Effector memory CD4-positive, alpha-beta T cell (primary cell): ENCODE data around the gene MBNL2.

Source experiments
- DNase-seq, 3 donors: peaks; one replicate each; pipeline ENCODE4 v3.0.0-alpha.2; 2020
- H3K27ac ChIP-seq: 2 replicates; pipeline ENCODE4 v1.7.0; 2013; ENCODE audit warnings: mild to moderate bottlenecking, low read length, moderate library complexity; ENCODE audit not compliant: insufficient read depth, poor library complexity, severe bottlenecking
- H3K27me3 ChIP-seq: replicated peaks from 2 replicates; pipeline ENCODE4 v1.7.0; 2013; ENCODE audit warnings: mild to moderate bottlenecking, low read length; ENCODE audit not compliant: insufficient read depth, control insufficient read depth, poor library complexity, severe bottlenecking
- H3K36me3 ChIP-seq: 2 replicates; pipeline ENCODE4 v1.7.0; 2013; ENCODE audit warnings: mild to moderate bottlenecking, low read length, moderate library complexity; ENCODE audit not compliant: control insufficient read depth, insufficient read depth
- H3K4me1 ChIP-seq: 2 replicates; pipeline ENCODE4 v1.7.0; 2013; ENCODE audit warnings: low read length, mild to moderate bottlenecking; ENCODE audit not compliant: control insufficient read depth, insufficient read depth, poor library complexity, severe bottlenecking
- H3K4me3 ChIP-seq: 2 replicates; pipeline ENCODE4 v1.7.0; 2013; ENCODE audit warnings: low read length, low read depth, mild to moderate bottlenecking; ENCODE audit not compliant: insufficient read depth, poor library complexity, severe bottlenecking
- H3K9me3 ChIP-seq: 2 replicates; pipeline ENCODE4 v1.7.0; 2013; ENCODE audit warnings: mild to moderate bottlenecking, low read length, moderate library complexity; ENCODE audit not compliant: control insufficient read depth

The MBNL2 gene

GRCh38 chr13:97239943-97240787 is 18.0 kb downstream of the MBNL2 start:
- Histone ChIP-seq H3K9me3 (no peaks in the 10 kb centered on the region), H3K4me1 (no peaks in the 10 kb centered on the region), H3K27me3 (no peaks in the 10 kb centered on the region), H3K27ac (no peak overlapping the region), H3K4me3 (no peak overlapping the region), H3K36me3 (no peaks in the 10 kb centered on the region)
- no peak for DNase-seq

DNA sequence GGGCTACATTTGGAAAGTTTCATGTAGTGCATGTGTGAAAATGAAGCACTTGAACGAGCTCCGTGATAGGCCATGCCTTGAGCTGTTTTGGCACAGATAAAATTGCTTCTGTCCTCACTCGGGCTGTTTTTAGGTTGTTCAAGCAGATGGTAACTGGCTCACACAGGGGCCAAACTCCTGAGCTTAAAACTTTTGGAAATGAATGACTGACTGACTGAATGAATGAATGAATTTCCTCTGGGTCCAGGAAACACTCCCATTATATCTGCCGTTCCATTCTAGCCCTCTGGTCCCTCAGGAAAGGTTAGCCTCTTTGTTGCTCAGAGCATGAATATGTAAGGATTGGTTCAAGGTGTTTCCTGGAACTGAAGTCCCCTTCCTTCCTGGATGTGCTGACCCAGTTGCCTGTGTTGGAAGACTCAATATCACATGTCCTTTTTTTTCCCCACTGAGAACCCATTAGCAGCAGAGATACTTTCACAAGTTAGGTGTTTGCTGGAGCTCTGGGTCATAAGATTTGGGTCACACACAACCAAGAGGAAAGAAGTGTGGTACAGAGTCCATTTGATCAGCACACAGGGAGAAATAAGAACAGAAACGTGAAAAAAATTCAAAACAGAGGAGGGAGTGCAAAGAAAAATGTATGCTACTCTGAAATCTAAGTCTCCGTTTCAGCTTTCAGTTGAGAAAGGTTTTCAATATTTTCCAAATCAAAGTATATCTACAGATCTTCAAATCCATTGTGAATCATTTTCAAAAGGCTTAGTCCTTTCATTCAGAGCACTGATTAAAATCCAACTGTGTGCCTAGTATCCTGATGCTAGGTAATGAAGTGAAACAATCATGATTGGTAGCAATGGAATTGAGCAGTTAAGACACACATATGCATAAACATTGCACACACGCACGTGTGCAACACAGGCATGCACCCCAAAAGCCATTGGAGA is 18.9 kb downstream of the MBNL2 start:
- no peak overlapping the region for H3K4me3 ChIP-seq
- no peaks in the 10 kb centered on the region for H3K27me3 ChIP-seq
- H3K36me3 ChIP-seq: no peaks in the 10 kb centered on the region
- no peak overlapping the region for H3K27ac ChIP-seq
- no peak for DNase-seq
- no peaks in the 10 kb centered on the region for H3K9me3 ChIP-seq
- no peaks in the 10 kb centered on the region for H3K4me1 ChIP-seq

GRCh38 chr13:97241761-97242160 is 19.6 kb downstream of the MBNL2 start:
- no peaks in the 10 kb centered on the region for H3K9me3 ChIP-seq
- H3K4me3 ChIP-seq: no peak overlapping the region
- H3K27me3 ChIP-seq: no peaks in the 10 kb centered on the region
- H3K4me1 ChIP-seq: no peaks in the 10 kb centered on the region
- no peak overlapping the region for H3K27ac ChIP-seq
- DNase-seq: no peak
- H3K36me3 ChIP-seq: no peaks in the 10 kb centered on the region

DNA sequence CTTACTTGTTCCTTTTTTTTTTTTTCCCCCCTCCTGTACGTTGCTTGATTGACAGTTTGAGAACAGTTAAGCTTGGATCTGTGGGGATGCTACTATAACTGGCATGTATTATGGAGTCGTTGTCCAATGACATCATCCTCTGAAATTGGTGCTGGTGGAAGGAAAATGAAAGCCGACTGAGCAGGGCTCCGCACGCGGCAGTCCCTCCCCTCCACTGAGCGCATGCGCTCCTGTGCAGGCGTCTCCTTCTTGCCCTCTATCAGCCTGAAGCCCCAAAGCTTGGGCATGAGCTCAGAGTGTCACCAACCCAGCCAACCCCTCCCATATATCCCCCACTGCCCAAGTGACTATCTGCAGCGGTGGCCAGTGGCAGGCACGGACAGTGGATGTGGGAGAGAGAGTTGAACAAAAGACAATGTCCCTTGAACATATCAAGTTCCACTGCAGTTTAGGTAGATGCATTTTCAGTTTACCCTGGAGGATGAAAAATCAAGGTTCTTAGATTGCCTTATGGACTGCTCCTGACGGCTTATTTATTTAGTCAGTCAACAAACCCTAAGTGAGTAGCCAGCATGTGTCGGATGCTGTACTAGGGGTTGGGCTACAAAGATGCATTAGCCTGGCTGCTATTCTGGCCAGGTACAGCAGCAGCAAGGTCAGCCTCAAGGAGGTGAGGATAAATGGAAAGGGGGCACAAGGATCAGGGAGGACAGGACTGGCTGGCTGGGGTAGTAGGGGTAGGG is 20.8 kb downstream of the MBNL2 start:
- Histone ChIP-seq H3K9me3 (no peaks in the 10 kb centered on the region), H3K27me3 (no peaks in the 10 kb centered on the region), H3K4me1 (no peaks in the 10 kb centered on the region), H3K27ac (no peak overlapping the region), H3K36me3 (no peaks in the 10 kb centered on the region), H3K4me3 (no peak overlapping the region)
- no peak for DNase-seq

- Histone ChIP-seq H3K4me3 (no peak overlapping the region), H3K27ac (no peak overlapping the region), H3K27me3 (no peaks in the 10 kb centered on the region), H3K4me1 (no peaks in the 10 kb centered on the region), H3K36me3 (no peaks in the 10 kb centered on the region), H3K9me3 (no peaks in the 10 kb centered on the region)
- DNase-seq: no peak
These were observed 22.0 kb downstream of the MBNL2 start for GRCh38 chr13:97243915-97244781.

DNA sequence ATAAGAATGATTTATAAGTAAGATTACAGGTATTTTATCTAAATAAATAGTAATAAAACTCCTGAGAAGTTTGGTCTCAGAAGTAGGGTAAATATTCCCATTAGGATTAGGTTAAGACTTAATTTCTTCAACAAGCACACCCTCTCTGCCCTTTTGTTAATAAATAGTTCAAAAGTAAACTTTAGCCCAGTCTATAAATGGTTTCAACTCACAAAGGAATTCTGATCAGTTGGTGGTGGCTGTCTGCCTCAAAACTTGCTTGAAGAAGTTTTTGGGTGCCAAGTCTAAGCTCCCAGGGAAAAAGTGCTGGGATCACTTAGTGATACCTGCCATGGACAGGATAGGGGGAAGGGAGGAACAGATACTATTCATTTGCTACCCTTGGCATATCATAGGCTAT is 22.9 kb downstream of the MBNL2 start:
- no peak overlapping the region for H3K4me3 ChIP-seq
- no peak overlapping the region for H3K27ac ChIP-seq

DNA sequence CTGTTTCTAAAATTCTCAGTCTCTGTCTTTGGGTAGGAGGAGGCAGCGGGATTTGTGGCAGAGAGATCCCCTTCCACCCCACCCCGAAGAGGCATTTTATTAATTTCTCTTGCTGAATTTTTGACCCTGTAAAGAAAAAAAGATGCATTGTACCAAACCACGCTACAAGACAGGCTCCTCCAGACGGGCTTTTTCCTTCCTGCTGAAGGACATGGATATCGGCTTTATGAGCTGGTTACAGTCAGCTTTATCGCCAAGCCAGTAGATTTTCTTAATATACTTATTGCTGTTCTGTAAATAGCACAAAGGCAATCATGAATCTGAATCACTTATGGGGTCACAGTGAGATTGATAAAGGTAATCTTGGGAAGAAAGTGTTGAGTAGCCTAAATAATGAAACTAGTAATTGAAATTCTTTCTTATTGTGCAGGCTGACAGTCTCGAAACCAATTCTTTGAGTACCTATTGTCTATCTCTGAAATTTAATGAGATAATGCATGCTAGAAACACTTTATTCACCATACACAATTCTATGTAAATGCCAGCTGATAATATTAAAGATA is 24.5 kb downstream of the MBNL2 start:
- Histone ChIP-seq H3K36me3 (no peaks in the 10 kb centered on the region), H3K27ac (no peak overlapping the region), H3K9me3 (no peaks in the 10 kb centered on the region), H3K4me3 (no peak overlapping the region), H3K27me3 (no peaks in the 10 kb centered on the region), H3K4me1 (no peaks in the 10 kb centered on the region)
- no peak for DNase-seq

More for the DNA sequence above, 22.9 kb downstream of the MBNL2 start:
- Histone ChIP-seq H3K36me3 (no peaks in the 10 kb centered on the region), H3K4me1 (no peaks in the 10 kb centered on the region), H3K9me3 (no peaks in the 10 kb centered on the region), H3K27me3 (no peaks in the 10 kb centered on the region)
- DNase-seq: no peak

DNA sequence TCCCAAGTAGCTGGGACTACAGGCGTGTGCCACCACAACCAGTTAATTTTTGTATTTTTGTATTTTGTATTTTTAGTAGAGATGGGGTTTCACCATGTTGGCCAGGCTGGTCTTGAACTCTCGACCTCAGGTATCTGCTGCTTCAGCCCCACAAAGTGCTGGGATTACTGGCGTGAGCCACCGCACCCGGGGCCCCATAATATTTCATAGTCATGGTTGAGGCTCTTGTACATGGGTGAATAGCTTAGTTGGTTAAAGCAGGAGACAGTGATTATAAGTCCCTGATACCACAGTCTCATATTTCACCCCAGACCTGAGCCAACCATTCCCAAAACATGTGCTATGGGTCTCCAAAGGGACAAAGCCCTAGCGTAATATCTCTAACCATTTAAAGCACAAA is 26.1 kb downstream of the MBNL2 start:
- no peak for DNase-seq
- Histone ChIP-seq H3K9me3 (no peaks in the 10 kb centered on the region), H3K4me3 (no peak overlapping the region), H3K4me1 (no peaks in the 10 kb centered on the region), H3K27ac (no peak overlapping the region), H3K36me3 (no peaks in the 10 kb centered on the region), H3K27me3 (no peaks in the 10 kb centered on the region)
